GM12892 (cell line): ENCODE results near the gene TMED8.

Experiments
- POLR2A ChIP-seq: IDR thresholded peaks from 2 replicates; pipeline ENCODE4 v1.6.1; 2011; ENCODE audit warnings: low read depth, low read length, control low read depth
- POLR2AphosphoS5 ChIP-seq: IDR thresholded peaks from 2 replicates; pipeline ENCODE4 v1.6.1; 2011; ENCODE audit warnings: low read depth, low read length, control low read depth
- TAF1 ChIP-seq: IDR thresholded peaks from 2 replicates; pipeline ENCODE4 v1.6.1; 2011; ENCODE audit warnings: low read depth, mild to moderate bottlenecking, control low read depth, low read length, borderline replicate concordance

DNA sequence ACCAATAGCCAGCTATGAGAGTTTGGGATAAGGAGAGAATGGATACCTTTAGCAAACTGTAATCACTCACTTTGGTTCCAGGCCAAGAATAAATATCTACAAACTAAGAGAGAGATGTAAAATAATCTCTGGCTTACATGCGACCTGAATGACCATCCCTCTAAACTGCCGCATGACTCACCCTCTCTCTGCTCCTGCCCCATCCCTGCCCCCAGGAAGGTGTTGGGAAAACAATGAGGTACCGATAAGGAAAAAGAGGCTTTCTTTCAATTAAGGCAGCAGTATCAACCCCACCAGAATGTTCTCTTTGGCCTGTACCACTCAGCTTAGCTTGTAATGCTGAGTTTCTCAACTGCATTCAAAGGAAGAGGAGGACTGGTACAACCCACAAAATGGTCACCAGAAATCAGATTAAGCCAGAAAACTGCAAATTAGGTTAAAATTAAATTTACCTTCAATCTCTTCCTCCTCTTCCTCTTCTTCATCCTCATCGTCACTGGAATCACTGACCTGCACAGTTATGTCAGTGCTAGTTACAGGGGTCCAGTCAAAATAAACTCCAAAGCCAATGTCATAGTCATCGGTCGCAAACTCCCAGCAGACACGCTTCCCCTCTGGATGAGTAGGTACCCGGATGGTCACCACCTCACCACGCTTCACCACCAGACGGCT is 34.0 kb downstream of the TMED8 start:
- no peak for TF ChIP-seq POLR2A
- no peak for TF ChIP-seq POLR2AphosphoS5
- TF ChIP-seq TAF1 = no peak
